Natural killer cell (primary cell): ENCODE results near the gene CEP170B. TPM values are rescaled to one million over a fixed set of nuclear protein-coding genes. Genes with fewer than 3 reads are reported as not detected.

ENCODE experiments used
- ATAC-seq, 3 donors: fragments of 150-1000 bp in 2 of 3; fragments of 200-7000 bp in 1 of 3; cut with Tn5 transposase; 1 replicate in 1 of 3; 2 replicates in 2 of 3; pipeline ENCODE4 v1.10.0; 2021; ENCODE audit warnings: mild to moderate bottlenecking in 2 of 3, moderate library complexity in 2 of 3
- DNase-seq, 2 donors: peaks; one replicate each; pipeline versions ENCODE4 v3.0.0 to v3.0.0-alpha.2; 2013 to 2021; ENCODE audit warnings: mixed read lengths in 1 of 2
- H3K27ac ChIP-seq: one replicate; pipeline ENCODE4 v1.5.1; 2013; ENCODE audit warnings: mild to moderate bottlenecking, low read length
- H3K27me3 ChIP-seq: one replicate; pipeline ENCODE4 v1.6.1; 2013; ENCODE audit warnings: low read length; ENCODE audit not compliant: control insufficient read depth, insufficient read depth
- H3K36me3 ChIP-seq: one replicate; pipeline ENCODE4 v1.6.1; 2013; ENCODE audit warnings: low read length; ENCODE audit not compliant: control insufficient read depth, insufficient read depth
- H3K4me1 ChIP-seq: one replicate; pipeline ENCODE4 v1.6.1; 2013; ENCODE audit warnings: low read length; ENCODE audit not compliant: control insufficient read depth, insufficient read depth
- H3K4me3 ChIP-seq: one replicate; pipeline ENCODE4 v1.5.1; 2013; ENCODE audit warnings: low read length
- H3K9me3 ChIP-seq: one replicate; pipeline ENCODE4 v1.6.1; 2013; ENCODE audit warnings: low read length; ENCODE audit not compliant: control insufficient read depth, insufficient read depth
- H3K27ac Mint-ChIP-seq, 2 donors: one replicate each; pipeline ENCODE4 v1.8.0; 2022; ENCODE audit warnings: mild to moderate bottlenecking in 2 of 2, mixed read lengths in 2 of 2, moderate library complexity in 1 of 2
- H3K27me3 Mint-ChIP-seq, 2 donors: one replicate each; pipeline ENCODE4 v1.8.0; 2022; ENCODE audit warnings: low read depth in 2 of 2, mixed read lengths in 2 of 2
- H3K36me3 Mint-ChIP-seq: one replicate; pipeline ENCODE4 v1.8.0; 2022; ENCODE audit warnings: mixed read lengths
- H3K4me1 Mint-ChIP-seq, 2 donors: one replicate each; pipeline ENCODE4 v1.8.0; 2022; ENCODE audit warnings: mixed read lengths in 2 of 2
- H3K4me3 Mint-ChIP-seq: one replicate; pipeline ENCODE4 v1.8.0; 2022; ENCODE audit warnings: mild to moderate bottlenecking, moderate library complexity, mixed read lengths
- H3K9me3 Mint-ChIP-seq, 2 donors: one replicate each; pipeline ENCODE4 v1.8.0; 2022; ENCODE audit warnings: mixed read lengths in 2 of 2
- CTCF ChIP-seq: fragments of 200-600 bp; IDR thresholded peaks from one replicate; pipeline ENCODE4 v1.8.0; 2022; ENCODE audit warnings: antibody characterized with exemption
- WGBS: methylation state at CpG from one replicate; pipeline ENCODE4 v1.1.7; 2013; ENCODE audit warnings: missing lambda C conversion rate; ENCODE audit not compliant: insufficient coverage; 5-methylcytosine and 5-hydroxymethylcytosine counted together
- intact Hi-C: fragments of 100-400 bp; cut with micrococcal nuclease; formaldehyde crosslinking; loops from one replicate; pipeline ENCODE4 v1.14.2; 2022
- total RNA-seq, 4 donors: library from RNA; stranded (reverse); fragments of 120-200 nt in 1 of 4; gene quantifications; one replicate each; pipeline versions ENCODE4 v1.2.3 to v1.2.4, GENCODE V29; 2013 to 2022

CEP170B gene
- total RNA-seq, 3 donors from 2014 or later (not counting 1 experiment from before 2014, with no cell fraction given), result 0.24 to 0.72 (median 0.30) TPM

GRCh38 chr14:104868060-104868740 lies 3.1 kb downstream of the CEP170B start:
- Histone ChIP-seq H3K4me1 (peaks cover 22% of the 10 kb centered on the region), H3K36me3 (no peaks in the 10 kb centered on the region), H3K9me3 (no peaks in the 10 kb centered on the region), H3K27ac (no peak overlapping the region), H3K27me3 (peaks cover 15% of the 10 kb centered on the region), H3K4me3 (no peak overlapping the region)
- no peak for DNase-seq
- TF ChIP-seq CTCF, result no peak
- intact Hi-C loops, result no loop called here
- Mint-ChIP-seq H3K27ac (no peak overlapping the region), H3K9me3 (no peaks in the 10 kb centered on the region), H3K27me3 (peaks cover 4 to 28% of the 10 kb centered on the region in 2 donors), H3K36me3 (no peaks in the 10 kb centered on the region), H3K4me3 (no peak overlapping the region), H3K4me1 (peaks cover 6 to 10% of the 10 kb centered on the region in 2 donors)
- ATAC-seq, result no peak
- 90% methylated on average over 23 of the region's 23 CpGs for WGBS

GRCh38 chr14:104868811-104869572 lies 3.9 kb downstream of the CEP170B start:
- H3K36me3 ChIP-seq, result no peaks in the 10 kb centered on the region
- no peaks in the 10 kb centered on the region for H3K36me3 Mint-ChIP-seq
- TF ChIP-seq CTCF, result no peak
- DNase-seq (no peak), ATAC-seq (no peak)
- no peak overlapping the region for H3K4me3 ChIP-seq
- intact Hi-C loops, result no loop called here
- 91% methylated on average over 22 of the region's 22 CpGs for WGBS
- H3K9me3 Mint-ChIP-seq, result no peaks in the 10 kb centered on the region
- peaks cover 22% of the 10 kb centered on the region for H3K4me1 ChIP-seq
- no peak overlapping the region for H3K27ac ChIP-seq
- peaks cover 6 to 10% of the 10 kb centered on the region in 2 donors for H3K4me1 Mint-ChIP-seq
- peaks cover 15% of the 10 kb centered on the region for H3K27me3 ChIP-seq
- peaks cover 0 to 23% of the 10 kb centered on the region in 2 donors for H3K27me3 Mint-ChIP-seq
- H3K9me3 ChIP-seq, result no peaks in the 10 kb centered on the region
- H3K27ac Mint-ChIP-seq, result no peak overlapping the region
- no peak overlapping the region for H3K4me3 Mint-ChIP-seq

- Mint-ChIP-seq H3K4me1 (peaks cover 6 to 10% of the 10 kb centered on the region in 2 donors), H3K4me3 (no peak overlapping the region), H3K36me3 (no peaks in the 10 kb centered on the region), H3K27ac (no peak overlapping the region), H3K27me3 (peaks cover 0 to 18% of the 10 kb centered on the region in 2 donors), H3K9me3 (no peaks in the 10 kb centered on the region)
- no peaks in the 10 kb centered on the region for H3K36me3 ChIP-seq
- peaks cover 10% of the 10 kb centered on the region for H3K27me3 ChIP-seq
- TF ChIP-seq CTCF, result no peak
- H3K4me1 ChIP-seq, result peaks cover 15% of the 10 kb centered on the region
- 95% methylated on average over 18 of the region's 18 CpGs for WGBS
- intact Hi-C loops, result no loop called here
- DNase-seq (no peak), ATAC-seq (no peak)
- no peak overlapping the region for H3K27ac ChIP-seq
- no peaks in the 10 kb centered on the region for H3K9me3 ChIP-seq
- no peak overlapping the region for H3K4me3 ChIP-seq
Measured at GRCh38 chr14:104869669-104870367, 4.8 kb downstream of the CEP170B start.
